Activated CD4-positive, alpha-beta T cell treated with anti-CD3 and anti-CD28 coated beads, Interleukin-2, amount 10 ng/mL, durations not matched to agents 7 days and 5 days (primary cell): Measurements from ENCODE around the gene IPP. TPM values are rescaled to one million over a fixed set of nuclear protein-coding genes. Genes with fewer than 3 reads are reported as not detected.

Experiments used
- CTCF ChIA-PET: fragments of 350-600 bp; sonication (Branson Sonifier 250); formaldehyde crosslinking; loops from one replicate; lab custom pipeline; 2021; ENCODE audit warnings: antibody characterized with exemption; lab: Charles Lee
- POLR2A ChIA-PET: fragments of 350-600 bp; sonication (Branson Sonifier 250); formaldehyde crosslinking; loops from one replicate; lab custom pipeline; 2021; ENCODE audit warnings: antibody characterized with exemption; lab: Charles Lee
- DNase-seq: peaks from one replicate; pipeline ENCODE4 v3.0.0-alpha.2; 2020
- H3K27ac Mint-ChIP-seq: one replicate; pipeline ENCODE4 v1.8.0; 2021; ENCODE audit warnings: mild to moderate bottlenecking, moderate library complexity, mixed read lengths
- H3K27me3 Mint-ChIP-seq: one replicate; pipeline ENCODE4 v1.8.0; 2021; ENCODE audit warnings: mixed read lengths
- H3K36me3 Mint-ChIP-seq: one replicate; pipeline ENCODE4 v1.8.0; 2021; ENCODE audit warnings: low read depth, mixed read lengths
- H3K4me1 Mint-ChIP-seq: one replicate; pipeline ENCODE4 v1.8.0; 2021; ENCODE audit warnings: mixed read lengths
- H3K4me3 Mint-ChIP-seq: one replicate; pipeline ENCODE4 v1.8.0; 2021; ENCODE audit warnings: mild to moderate bottlenecking, moderate library complexity, mixed read lengths
- H3K9me3 Mint-ChIP-seq: one replicate; pipeline ENCODE4 v1.8.0; 2021; ENCODE audit warnings: mixed read lengths
- total RNA-seq, 2 experiments: library from RNA; stranded (reverse); gene quantifications; one replicate each; pipeline ENCODE4 v1.2.3, GENCODE V29; 2021

Gene IPP
- total RNA-seq, 2 experiments from 2014 or later, result 9.5 to 11.8 TPM

DNA sequence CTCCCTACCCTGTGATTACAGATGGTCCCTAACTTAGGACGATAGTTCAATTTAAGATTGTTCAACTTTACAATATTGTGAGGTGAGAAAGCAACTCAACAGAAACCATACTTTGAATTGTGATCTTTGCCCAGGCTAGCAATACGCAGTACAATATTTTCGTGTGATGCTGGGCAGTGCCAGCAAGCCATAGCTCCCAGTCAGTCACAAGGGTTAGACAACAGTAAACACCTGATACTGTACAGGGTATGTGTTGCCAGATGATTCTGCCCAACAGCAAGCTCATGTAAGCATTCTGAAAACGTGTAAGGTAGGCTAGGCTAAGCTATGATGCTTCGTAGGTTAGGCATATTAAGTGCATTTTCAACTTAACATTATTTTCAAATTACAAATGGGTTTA lies 76.0 kb downstream of the IPP start:
- H3K27me3 Mint-ChIP-seq, result no peaks in the 10 kb centered on the region

DNA sequence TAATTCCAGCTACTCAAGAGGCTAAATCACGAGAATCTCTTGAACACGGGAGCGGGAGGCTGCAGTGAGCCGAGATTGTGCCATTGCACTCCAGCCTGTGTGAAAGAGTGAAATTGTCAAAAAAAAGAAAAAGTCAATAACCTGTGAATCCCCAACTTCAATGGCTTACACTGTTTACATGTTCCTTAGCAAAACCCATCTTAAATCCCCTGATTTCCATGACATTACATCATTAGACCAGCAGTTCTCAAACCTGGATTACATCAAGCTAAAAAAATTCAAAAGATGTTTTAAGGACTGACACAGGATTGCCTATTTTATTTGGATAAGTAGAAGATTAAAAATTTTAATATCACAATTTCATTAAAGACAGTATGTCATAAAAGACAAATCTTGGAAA lies 76.5 kb downstream of the IPP start:
- Mint-ChIP-seq H3K27me3 (no peaks in the 10 kb centered on the region), H3K36me3 (peaks cover 27% of the 10 kb centered on the region), H3K27ac (no peak overlapping the region), H3K4me1 (peaks cover 19% of the 10 kb centered on the region), H3K9me3 (no peaks in the 10 kb centered on the region), H3K4me3 (no peak overlapping the region)
- ChIA-PET POLR2A (interaction anchor here (0.5 kb wide), 1 partner anchor 23 kb away, joined by 4 read pairs; no protein-coding TSS in a partner anchor), CTCF (interaction anchor here (0.5 to 1.5 kb wide), 2 partner anchors 12 to 32 kb away, joined by 4 to 5 read pairs; partner anchors contain the start of gene GPBP1L1)
- no peak for DNase-seq

More for the DNA sequence above, 76.0 kb downstream of the IPP start:
- H3K4me1 Mint-ChIP-seq, result peaks cover 24% of the 10 kb centered on the region
- H3K27ac Mint-ChIP-seq, result no peak overlapping the region
- H3K36me3 Mint-ChIP-seq, result peaks cover 27% of the 10 kb centered on the region
- POLR2A ChIA-PET, result interaction anchor here (0.5 kb wide), 1 partner anchor 23 kb away, joined by 4 read pairs; no protein-coding TSS in a partner anchor
- H3K4me3 Mint-ChIP-seq, result no peak overlapping the region
- no peaks in the 10 kb centered on the region for H3K9me3 Mint-ChIP-seq
- CTCF ChIA-PET, result interaction anchor here (0.5 to 1.5 kb wide), 2 partner anchors 12 to 33 kb away, joined by 4 to 5 read pairs; partner anchors contain the start of gene GPBP1L1
- DNase-seq, result no peak

DNA sequence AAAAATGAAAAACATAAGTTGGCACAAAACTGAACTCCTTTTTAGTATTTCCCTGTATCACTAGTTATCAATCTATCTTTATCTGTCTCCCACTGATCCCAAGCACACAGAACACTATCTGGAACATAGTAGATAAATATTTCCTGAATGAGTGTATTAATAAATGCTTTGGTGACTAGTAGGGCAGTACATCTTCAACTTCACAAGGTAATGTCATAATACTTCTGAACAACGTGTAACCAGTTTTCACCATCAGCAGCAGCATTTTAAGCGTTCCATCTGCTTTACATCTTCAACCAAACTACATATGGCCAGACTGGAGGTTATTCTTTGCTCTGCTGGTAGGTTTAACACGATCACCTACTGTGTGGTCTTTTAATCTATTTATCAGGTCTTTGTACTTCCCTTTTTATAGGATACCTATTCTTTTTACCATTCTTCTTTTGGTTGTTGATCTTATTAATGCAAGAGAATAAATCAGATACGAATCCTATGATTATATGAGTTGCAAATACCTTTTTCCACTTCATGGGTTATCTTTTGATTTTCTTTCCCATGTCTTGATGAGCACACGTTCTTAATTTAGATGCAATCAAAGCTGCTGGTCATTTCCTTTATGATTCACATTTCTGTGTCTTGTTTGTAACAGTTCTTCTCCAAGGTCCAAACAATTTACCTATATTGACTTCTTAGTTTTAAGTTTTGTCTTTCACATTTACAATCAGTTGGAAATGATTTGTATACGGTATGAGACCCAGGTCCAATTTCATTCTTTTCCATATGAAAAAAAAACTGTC lies 80.4 kb downstream of the IPP start:
- CTCF ChIA-PET, result interaction anchor here (1.5 kb wide), 1 partner anchor 10 kb away, joined by 3 read pairs; no protein-coding TSS in a partner anchor
- Mint-ChIP-seq H3K27ac (no peak overlapping the region), H3K4me3 (no peak overlapping the region), H3K9me3 (no peaks in the 10 kb centered on the region), H3K27me3 (no peaks in the 10 kb centered on the region), H3K4me1 (peaks cover 14% of the 10 kb centered on the region), H3K36me3 (peaks cover 25% of the 10 kb centered on the region)
- DNase-seq, result no peak
- POLR2A ChIA-PET, result no interaction called here

DNA sequence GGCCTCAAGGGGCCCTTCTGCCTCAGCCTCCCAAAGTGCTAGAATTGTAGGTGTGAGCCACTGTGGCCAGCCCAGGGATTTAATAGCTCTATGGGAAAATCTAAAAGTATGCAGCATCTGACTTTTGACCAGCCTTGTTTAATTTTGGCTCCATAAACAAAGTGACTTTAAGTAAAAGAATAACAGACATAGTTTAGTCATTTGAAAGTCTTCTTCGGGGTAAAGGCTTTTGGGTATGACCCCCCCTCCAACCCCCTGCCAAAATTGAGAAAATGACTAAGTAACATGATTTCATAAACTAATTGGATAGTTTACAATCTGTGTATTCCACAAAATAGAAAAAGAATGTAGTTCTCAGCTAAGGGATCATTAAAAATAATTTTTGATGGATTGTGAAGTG lies 81.1 kb downstream of the IPP start:
- Mint-ChIP-seq H3K4me1 (peaks cover 13% of the 10 kb centered on the region), H3K4me3 (no peak overlapping the region), H3K27me3 (no peaks in the 10 kb centered on the region), H3K36me3 (peaks cover 20% of the 10 kb centered on the region), H3K9me3 (no peaks in the 10 kb centered on the region), H3K27ac (no peak overlapping the region)
- POLR2A ChIA-PET, result no interaction called here
- CTCF ChIA-PET, result interaction anchor here (0.7 to 1.5 kb wide), 2 partner anchors 10 to 14 kb away, joined by 3 read pairs; no protein-coding TSS in a partner anchor
- no peak for DNase-seq

DNA sequence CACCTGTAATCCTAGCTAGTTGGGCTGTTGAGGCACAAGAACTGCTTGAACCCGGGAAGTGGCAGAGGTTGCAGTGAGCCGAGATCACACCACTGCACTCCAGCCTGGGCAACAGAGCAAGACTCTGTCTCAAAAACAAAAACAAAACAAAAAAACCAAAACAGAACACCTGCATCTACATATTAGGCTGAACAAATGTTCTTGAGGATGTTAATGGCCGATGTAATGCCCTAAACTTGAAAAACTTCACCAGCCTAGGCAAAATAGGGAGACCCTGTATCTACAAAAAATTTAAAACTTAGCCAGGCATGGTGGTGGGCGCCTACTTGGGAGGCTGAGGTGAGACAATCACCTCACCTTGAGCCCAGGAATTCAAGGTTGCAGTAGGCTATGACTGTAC lies 81.9 kb downstream of the IPP start:
- no peak overlapping the region for H3K27ac Mint-ChIP-seq
- no peak overlapping the region for H3K4me3 Mint-ChIP-seq
- ChIA-PET CTCF (interaction anchor here (1.5 kb wide), 1 partner anchor 9 kb away, joined by 3 read pairs; no protein-coding TSS in a partner anchor), POLR2A (no interaction called here)
- peaks cover 15% of the 10 kb centered on the region for H3K36me3 Mint-ChIP-seq
- DNase-seq, result no peak
- peaks cover 13% of the 10 kb centered on the region for H3K4me1 Mint-ChIP-seq
- no peaks in the 10 kb centered on the region for H3K9me3 Mint-ChIP-seq
- no peaks in the 10 kb centered on the region for H3K27me3 Mint-ChIP-seq

DNA sequence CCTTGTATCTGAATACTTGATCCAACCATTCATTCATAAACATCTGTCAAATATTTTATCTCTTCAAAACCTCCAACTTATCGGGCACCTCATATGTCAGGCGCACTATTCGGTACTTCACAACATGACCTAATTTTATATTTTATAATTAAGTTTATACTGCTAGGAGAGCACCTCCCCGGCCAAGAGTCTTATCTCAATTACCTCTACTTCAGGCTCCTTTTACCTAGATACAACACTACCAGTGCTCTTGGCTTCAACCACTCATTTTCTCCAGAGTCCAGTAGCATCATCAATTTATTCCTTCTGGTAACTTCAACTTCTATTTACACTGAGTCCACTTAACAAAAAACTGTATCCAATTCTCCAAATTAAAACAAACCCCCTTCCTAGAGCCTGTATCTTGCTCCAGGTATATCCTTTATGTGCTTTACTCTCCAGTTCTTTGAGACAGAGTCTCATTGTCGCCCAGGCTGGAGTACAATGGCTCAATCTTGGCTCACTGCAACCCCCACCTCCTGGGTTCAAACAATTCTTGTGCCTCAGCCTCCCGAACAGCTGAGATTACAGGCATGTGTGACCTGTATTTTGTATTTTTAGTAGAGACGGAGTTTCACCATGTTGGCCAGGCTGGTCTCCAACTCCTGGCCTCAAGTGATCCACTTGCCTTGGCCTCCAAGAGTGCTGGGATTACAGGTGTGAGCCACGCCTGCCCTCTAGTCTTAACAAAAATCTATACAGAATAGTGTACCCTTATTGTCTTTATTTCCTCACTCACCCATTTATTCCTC lies 82.9 kb downstream of the IPP start:
- ChIA-PET POLR2A (no interaction called here), CTCF (no interaction called here)
- Mint-ChIP-seq H3K27ac (no peak overlapping the region), H3K9me3 (no peaks in the 10 kb centered on the region), H3K27me3 (no peaks in the 10 kb centered on the region), H3K4me1 (peaks cover 9% of the 10 kb centered on the region), H3K4me3 (no peak overlapping the region), H3K36me3 (peaks cover 6% of the 10 kb centered on the region)
- DNase-seq, result no peak

DNA sequence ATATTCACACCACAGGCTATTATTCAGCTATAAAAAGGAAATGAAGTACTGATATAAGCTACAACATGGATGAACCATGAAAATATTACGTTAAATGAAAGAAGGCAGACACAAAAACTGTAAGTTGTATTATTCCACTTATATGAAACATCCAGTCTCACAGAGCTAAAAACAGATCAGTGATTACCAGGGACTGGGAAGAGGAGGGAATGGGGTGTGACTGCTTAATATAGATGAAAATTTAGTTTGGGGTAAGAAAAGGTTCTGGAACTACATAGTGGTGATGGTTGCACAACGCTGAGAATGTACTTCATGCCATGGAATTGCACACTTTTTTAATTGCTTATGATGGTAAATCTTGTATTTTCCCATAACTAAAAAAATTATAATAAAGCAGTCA lies 83.6 kb downstream of the IPP start:
- Mint-ChIP-seq H3K36me3 (peaks cover 4% of the 10 kb centered on the region), H3K9me3 (no peaks in the 10 kb centered on the region)
- DNase-seq, result no peak

DNA sequence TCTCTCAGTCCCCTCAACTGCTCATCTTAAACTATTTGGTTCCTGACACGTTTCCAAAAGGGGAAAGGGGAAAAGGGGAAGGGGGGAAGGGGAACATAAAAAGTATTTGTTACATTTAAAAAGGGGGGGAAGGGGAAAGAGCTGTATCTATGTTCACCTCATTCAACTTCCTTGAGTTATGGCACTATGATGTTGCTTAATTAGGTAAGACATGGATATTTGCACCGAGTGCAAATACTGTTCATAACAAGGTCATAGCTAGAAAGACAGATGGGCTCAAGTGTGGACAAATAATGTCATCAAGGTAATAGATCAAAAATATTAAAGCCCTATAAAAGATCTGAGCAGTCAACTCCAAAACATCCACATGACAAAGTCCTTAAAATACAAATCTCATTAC lies 90.1 kb downstream of the IPP start:
- Mint-ChIP-seq H3K27ac (no peak overlapping the region), H3K9me3 (no peaks in the 10 kb centered on the region), H3K4me3 (no peak overlapping the region), H3K4me1 (peaks cover 6% of the 10 kb centered on the region), H3K27me3 (no peaks in the 10 kb centered on the region), H3K36me3 (peaks cover 40% of the 10 kb centered on the region)
- ChIA-PET POLR2A (no interaction called here), CTCF (interaction anchor here (0.8 to 1.6 kb wide), 3 partner anchors 9 to 38 kb away, joined by 3 to 4 read pairs (median 3); no protein-coding TSS in a partner anchor)
- DNase-seq, result no peak

More for the DNA sequence above, 83.6 kb downstream of the IPP start:
- Mint-ChIP-seq H3K27ac (no peak overlapping the region), H3K4me3 (no peak overlapping the region), H3K4me1 (peaks cover 7% of the 10 kb centered on the region), H3K27me3 (no peaks in the 10 kb centered on the region)
- ChIA-PET CTCF (no interaction called here), POLR2A (no interaction called here)

DNA sequence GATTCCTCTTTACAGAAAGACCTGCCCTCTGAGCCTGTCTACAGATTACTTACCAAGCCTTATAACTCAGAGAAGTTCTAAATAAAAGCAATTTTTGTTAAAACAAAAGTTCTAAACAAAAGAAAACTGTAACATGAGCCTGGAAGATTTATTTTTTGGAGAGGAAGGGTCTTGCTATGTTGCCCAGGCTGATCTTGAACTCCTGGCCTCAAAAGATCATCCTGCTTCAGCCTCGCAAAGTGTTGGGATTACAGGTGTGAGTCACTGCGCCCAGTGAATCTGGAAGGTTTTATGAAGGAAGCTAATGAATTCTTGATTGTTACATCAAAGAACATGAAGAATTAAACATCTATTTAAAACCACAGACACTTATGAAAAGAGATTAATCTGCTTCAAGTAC lies 91.2 kb downstream of the IPP start:
- Mint-ChIP-seq H3K9me3 (no peaks in the 10 kb centered on the region), H3K27ac (peak overlapping the region; percentile 41), H3K27me3 (no peaks in the 10 kb centered on the region), H3K36me3 (peaks cover 49% of the 10 kb centered on the region), H3K4me1 (peaks cover 5% of the 10 kb centered on the region), H3K4me3 (no peak overlapping the region)
- CTCF ChIA-PET, result interaction anchor here (1.0 to 1.6 kb wide), 2 partner anchors 8 to 10 kb away, joined by 3 read pairs; no protein-coding TSS in a partner anchor
- no peak for DNase-seq
- POLR2A ChIA-PET, result no interaction called here

DNA sequence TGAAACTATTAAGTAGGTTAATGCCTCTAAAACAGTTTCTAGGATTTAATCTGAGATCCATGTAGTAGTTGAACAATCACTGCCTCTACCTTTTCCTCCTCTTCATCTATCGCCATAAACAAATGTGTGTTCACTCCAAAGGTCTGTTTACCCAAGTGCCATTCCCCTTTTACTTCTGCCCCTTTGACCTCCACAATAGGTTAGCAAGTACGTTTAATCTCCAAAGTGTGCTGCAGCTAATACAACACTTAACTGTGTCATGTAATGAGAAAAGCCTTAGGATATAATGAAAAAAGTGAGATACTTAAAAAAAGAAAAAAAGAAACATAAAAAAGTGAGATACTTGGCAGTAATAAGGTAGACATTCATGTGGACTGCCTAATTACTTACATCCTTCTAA lies 92.3 kb downstream of the IPP start:
- DNase-seq, result no peak
- ChIA-PET CTCF (no interaction called here), POLR2A (no interaction called here)
- Mint-ChIP-seq H3K9me3 (no peaks in the 10 kb centered on the region), H3K27me3 (no peaks in the 10 kb centered on the region), H3K4me1 (peaks cover 5% of the 10 kb centered on the region), H3K4me3 (no peak overlapping the region), H3K27ac (no peak overlapping the region), H3K36me3 (peaks cover 50% of the 10 kb centered on the region)

DNA sequence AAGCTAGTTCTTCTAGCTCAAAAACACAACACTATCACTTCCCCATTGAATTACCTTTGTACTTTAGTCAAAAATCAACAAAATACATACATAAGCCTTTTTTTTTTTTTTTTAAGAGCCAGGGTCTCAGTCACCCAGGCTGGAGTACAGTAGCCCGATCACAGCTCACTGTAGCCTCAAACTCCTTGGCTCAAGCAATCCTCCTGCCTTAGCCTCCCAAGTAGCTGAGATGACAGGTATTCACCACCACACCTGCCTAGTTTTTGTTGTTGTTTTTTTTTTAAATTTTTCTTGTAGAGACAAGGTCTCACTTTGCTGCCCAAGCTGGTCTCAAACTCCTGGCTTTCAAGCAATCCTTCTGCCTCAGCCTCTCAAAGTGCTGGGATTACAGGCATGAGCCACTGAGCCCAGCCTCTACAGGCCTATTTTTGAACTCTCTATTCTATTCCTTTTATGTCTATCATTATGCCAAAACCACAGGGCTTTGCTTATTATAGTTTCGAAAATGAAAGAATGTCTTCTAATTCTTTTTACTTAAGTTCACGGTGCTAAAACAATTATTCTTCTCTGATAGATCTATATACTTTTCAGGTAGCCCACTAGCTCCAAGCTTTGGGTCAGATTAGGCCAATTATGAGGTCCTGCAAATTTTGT lies 93.8 kb downstream of the IPP start:
- Mint-ChIP-seq H3K4me1 (peaks cover 5% of the 10 kb centered on the region), H3K27ac (peak overlapping the region; percentile 25), H3K4me3 (no peak overlapping the region), H3K9me3 (no peaks in the 10 kb centered on the region), H3K27me3 (no peaks in the 10 kb centered on the region), H3K36me3 (peaks cover 60% of the 10 kb centered on the region)
- POLR2A ChIA-PET, result interaction anchor here (0.7 kb wide), 1 partner anchor 106 kb away, joined by 12 read pairs; the partner anchor contains the start of gene AKR1A1
- DNase-seq, result no peak
- CTCF ChIA-PET, result interaction anchor here (0.6 kb wide), 1 partner anchor 302 kb away, joined by 4 read pairs; no protein-coding TSS in a partner anchor
